Measurements from ENCODE around the gene ZNF329. TPM values are rescaled to one million over a fixed set of nuclear protein-coding genes. Genes with fewer than 3 reads are reported as not detected.

Gene ZNF329
- polyA plus RNA-seq, 4 donors, result 17.7 to 24.3 (median 22.1) TPM

- DNase-seq (ENCODE audit: low read depth in 4 of 4, low spot score in 3 of 4), result no peak
Observed at GRCh38 chr19:58079792-58080191, 70.8 kb downstream of the ZNF329 start.

Other genes starting within 250 kb of the ZNF329 start
- gene ZNF417, start 234.2 kb downstream of the ZNF329 start, polyA plus RNA-seq (ENCODE audit: insufficient read length in 4 of 4), result 10 to 100 TPM; 19.5 to 32.7 (median 25.6) TPM
- 10 to 100 TPM; 15.4 to 27.7 (median 24.1) TPM for gene ZNF418, start 215.4 kb downstream of the ZNF329 start, polyA plus RNA-seq (ENCODE audit: insufficient read length in 4 of 4)
- 10 to 100 TPM in 2 of 4 donors, 1 to 10 TPM in 2; 7.3 to 10.8 (median 9.1) TPM for gene ZNF256, start 203.1 kb downstream of the ZNF329 start, polyA plus RNA-seq (ENCODE audit: insufficient read length in 4 of 4)
- 1 to 10 TPM; 1.3 to 3.1 (median 2.2) TPM for gene C19orf18, start 176.3 kb downstream of the ZNF329 start, polyA plus RNA-seq (ENCODE audit: insufficient read length in 4 of 4)
- gene ZNF606, start 148.0 kb downstream of the ZNF329 start, polyA plus RNA-seq (ENCODE audit: insufficient read length in 4 of 4), result 10 to 100 TPM; 20.2 to 34.4 (median 30.8) TPM
- 1 to 10 TPM; 1.4 to 7.7 (median 2.5) TPM for gene ZSCAN1, start 116.8 kb downstream of the ZNF329 start, polyA plus RNA-seq (ENCODE audit: insufficient read length in 4 of 4)
- 10 to 100 TPM; 22.1 to 28.6 (median 23.9) TPM for gene ZNF135, start 91.5 kb downstream of the ZNF329 start, polyA plus RNA-seq (ENCODE audit: insufficient read length in 4 of 4)
- 100 to 1,000 TPM in 1 of 4 donors, 10 to 100 TPM in 3; 76.2 to 122 (median 83.3) TPM for gene ZSCAN18, start 52.6 kb downstream of the ZNF329 start, polyA plus RNA-seq (ENCODE audit: insufficient read length in 4 of 4)
- gene ZNF274, start 32.3 kb upstream of the ZNF329 start, polyA plus RNA-seq (ENCODE audit: insufficient read length in 4 of 4), result 10 to 100 TPM; 13.0 to 24.0 (median 19.5) TPM
- gene ZNF544, start 78.1 kb upstream of the ZNF329 start, polyA plus RNA-seq (ENCODE audit: insufficient read length in 4 of 4), result 10 to 100 TPM; 23.4 to 40.1 (median 34.6) TPM
- gene ZNF8, start 128.2 kb upstream of the ZNF329 start, polyA plus RNA-seq (ENCODE audit: insufficient read length in 4 of 4), result 1 to 10 TPM; 5.5 to 8.8 (median 8.0) TPM
- gene ERVK3-1, start 154.6 kb upstream of the ZNF329 start, polyA plus RNA-seq (ENCODE audit: insufficient read length in 4 of 4), result 10 to 100 TPM; 42.7 to 53.2 (median 46.3) TPM
- 1 to 10 TPM; 3.5 to 4.2 (median 3.8) TPM for gene ZSCAN22, start 176.2 kb upstream of the ZNF329 start, polyA plus RNA-seq (ENCODE audit: insufficient read length in 4 of 4)
- 1 to 10 TPM in 3 of 4 donors, under 1 TPM in 1; 0.89 to 1.9 (median 1.3) TPM for gene A1BG, start 202.7 kb upstream of the ZNF329 start, polyA plus RNA-seq (ENCODE audit: insufficient read length in 4 of 4)
- 1 to 10 TPM; 2.9 to 6.5 (median 3.8) TPM for gene ZNF497, start 212.0 kb upstream of the ZNF329 start, polyA plus RNA-seq (ENCODE audit: insufficient read length in 4 of 4)
- gene ZNF837, start 230.2 kb upstream of the ZNF329 start, polyA plus RNA-seq (ENCODE audit: insufficient read length in 4 of 4), result 1 to 10 TPM; 1.9 to 5.0 (median 2.5) TPM
- gene RPS5, start 236.5 kb upstream of the ZNF329 start, polyA plus RNA-seq (ENCODE audit: insufficient read length in 4 of 4), result 1,000 to 10,000 TPM in 1 of 4 donors, 100 to 1,000 TPM in 3; 837 to 1,018 (median 886) TPM
- not detected for gene RNF225, start 244.9 kb upstream of the ZNF329 start, polyA plus RNA-seq (ENCODE audit: insufficient read length in 4 of 4)